Fibroblast of skin of left quadriceps (primary cell): ENCODE data around the gene DTNA.

Source experiments
- DNase-seq, 2 experiments: peaks; one replicate each; pipeline ENCODE4 v3.0.0-alpha.2; 2013; ENCODE audit warnings: low read depth in 2 of 2

Gene DTNA

DNA sequence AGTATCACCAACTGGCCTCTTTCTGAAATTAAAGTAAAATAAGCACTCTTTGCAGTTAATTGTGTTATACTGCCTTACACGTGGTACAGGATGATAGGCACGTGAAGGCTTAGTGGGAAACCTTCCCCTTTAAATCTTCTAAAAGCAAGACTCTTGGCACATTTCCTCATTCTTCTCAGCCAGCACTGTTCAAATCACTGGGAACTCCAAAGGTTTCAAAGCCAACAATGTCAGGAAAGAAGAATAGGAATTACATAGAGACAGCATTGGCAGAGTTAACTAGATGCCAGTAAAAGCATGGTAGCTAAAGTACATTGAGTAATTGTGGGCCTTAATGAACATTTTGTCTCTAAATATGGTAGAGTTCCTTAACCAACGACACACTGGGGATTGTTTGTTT is 96.4 kb downstream of the DTNA start:
- no peak for DNase-seq

DNA sequence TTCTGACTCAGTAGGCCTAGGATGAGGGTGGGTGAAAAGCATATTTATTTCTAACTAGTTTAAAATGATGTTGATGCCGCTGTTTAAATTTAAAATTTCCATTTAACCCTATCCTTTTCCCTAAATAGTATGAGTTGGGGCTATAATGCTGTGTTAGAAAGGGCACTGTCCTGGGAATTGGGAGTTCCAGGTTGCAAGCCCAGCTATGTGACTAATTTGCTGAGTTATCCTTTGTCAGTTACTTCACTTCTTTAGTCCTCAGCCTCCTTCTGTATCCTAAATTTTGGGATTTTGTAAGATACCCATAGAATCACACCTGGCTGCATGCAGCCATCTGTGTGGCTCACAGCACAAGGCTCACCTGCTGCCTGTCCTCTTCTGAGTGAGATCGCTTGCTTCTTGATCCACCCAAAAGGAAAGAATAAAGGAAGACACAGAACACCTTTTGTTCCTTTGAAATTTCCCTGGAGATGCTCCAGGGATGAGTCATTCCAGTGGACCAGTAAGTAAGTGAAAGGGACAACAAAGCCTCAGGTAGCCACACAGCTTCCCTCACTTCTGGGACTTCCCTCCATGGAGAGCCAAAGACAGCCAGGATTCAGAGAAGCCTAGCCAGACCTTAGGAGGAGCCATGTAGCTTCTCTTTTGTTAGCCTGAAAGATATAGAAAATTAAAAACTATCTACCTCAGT is 97.2 kb downstream of the DTNA start:
- no peak for DNase-seq

- DNase-seq: no peak
Measured at GRCh38 chr18:34808389-34808788, 98.3 kb downstream of the DTNA start.

DNA sequence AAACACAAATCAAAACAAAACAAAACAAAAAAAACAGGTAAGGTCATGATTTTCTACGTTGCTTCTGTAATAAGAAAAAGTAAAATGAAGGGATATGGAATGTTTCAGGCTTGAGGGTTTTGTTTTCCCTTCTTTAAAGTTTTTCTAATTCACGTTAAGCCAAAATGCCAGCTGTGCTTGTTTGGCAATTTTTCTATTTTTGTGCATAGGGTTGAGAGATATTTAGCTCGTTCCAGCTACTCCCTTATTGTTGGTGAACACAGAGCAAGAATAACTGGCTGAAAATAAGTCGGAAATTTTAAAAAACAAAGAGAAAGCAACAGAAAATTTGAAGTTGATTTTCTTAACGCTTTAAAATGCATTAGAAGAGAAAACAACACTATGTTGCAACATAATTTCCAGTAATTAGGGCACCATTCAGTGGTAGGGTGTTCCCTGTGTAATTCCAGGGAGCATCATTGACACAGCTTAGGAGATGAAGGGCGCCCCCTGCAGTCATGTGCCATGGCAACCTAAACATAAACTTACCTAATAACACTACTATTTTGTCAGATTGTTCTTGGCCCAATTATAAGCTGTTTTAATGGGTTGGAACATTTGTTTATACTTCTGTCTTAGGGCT is 99.5 kb downstream of the DTNA start:
- peak; percentile 9 to 10 for DNase-seq

- no peak for DNase-seq
Measured at GRCh38 chr18:34816183-34816582, 106.1 kb downstream of the DTNA start.

GRCh38 chr18:34817636-34818035 is 107.5 kb downstream of the DTNA start:
- no peak for DNase-seq

GRCh38 chr18:34818064-34818463 is 108.0 kb downstream of the DTNA start:
- no peak for DNase-seq

DNA sequence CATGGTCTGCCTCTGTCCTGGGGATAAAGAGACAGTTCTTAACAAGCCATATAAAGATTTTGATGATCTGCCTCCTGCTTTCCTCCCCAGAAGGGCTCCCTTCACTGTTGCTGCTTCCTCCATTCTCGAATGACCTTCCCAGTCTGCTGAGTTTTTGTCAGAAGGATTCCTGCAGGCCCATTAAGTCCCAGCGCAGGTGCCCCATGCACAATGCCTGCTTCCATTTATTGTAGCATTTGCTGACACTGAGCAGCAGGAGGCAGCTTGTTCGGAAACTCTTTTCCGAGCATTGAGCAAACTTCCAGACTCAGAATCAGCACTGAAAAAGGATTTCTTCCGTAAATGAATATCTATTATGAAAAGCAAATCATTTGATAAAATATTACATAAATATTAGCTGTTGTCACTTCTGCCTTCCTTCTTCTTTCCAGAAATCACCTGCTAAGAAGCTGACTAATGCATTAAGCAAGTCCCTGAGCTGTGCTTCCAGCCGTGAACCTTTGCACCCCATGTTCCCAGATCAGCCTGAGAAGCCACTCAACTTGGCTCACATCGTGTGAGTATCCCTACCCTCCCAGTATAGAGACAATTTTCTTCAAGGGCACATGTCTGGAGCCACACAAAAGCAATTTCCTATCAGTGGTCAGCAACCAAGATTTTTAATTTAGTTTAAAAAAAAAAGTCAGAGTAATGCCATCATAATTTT is 110.4 kb downstream of the DTNA start:
- no peak for DNase-seq

DNA sequence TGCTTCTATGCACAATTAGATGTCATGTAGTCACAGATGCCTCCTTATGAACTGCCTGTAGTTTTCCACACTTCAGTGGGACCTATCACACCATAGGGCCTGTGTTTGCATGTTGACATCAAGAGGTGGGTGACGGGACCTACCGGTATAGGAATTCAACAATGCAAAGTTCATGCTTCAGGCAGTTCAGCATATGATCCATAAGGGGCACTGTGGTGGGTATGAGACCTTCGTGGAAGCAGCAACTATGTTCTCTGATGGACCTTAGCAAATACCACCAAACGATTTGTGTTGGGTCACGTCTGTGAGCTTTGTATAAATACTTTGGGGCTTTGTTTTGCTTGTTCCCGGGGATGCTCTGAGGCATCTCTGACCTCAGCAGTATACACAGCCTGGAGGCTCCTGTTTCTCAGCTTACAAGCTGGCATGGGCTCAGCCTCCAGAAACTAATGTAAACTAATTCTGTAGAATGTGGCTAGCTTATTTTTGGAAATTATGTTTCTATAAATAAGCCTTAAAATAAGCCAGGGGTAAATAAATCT is 111.6 kb downstream of the DTNA start:
- no peak for DNase-seq

DNA sequence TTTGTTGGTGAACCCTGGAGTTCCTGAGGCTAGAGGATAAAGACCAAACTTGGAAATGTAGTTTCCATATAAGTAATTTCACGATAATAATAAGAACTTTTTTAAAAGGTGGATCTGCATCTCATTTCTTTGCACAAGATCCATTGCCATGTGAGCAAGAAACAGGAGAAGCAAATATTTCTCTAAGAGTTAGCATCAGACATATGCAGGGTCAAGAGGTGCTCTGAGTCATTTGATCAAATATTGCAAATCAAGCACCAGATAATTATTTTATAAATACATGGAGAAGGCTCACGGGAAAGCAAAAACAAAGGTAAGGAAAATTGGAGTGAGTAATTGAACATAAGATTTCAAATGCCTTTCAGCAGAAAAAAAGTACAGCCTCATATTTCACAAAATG is 118.0 kb downstream of the DTNA start:
- no peak for DNase-seq

DNA sequence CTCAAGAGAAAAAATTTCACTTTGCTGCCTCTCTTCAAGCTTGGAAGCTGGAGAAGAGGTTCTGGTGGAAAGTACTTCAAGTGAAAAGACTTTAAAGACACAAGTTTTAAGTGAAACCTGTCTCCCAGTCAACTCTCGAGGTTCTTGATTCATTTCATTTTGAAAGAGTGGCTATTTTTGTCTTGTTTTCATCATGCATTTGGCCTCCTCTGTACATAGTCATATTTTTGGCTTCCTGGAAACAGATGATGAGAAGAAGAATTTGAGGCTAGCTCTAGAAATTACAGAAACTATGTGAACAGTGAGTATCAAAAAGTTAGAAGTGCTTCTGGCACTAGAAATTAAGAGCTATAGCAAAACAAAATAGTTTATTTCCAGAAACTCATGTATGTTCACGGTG is 124.8 kb downstream of the DTNA start:
- peak in 1 of 2 experiments; percentile 1 for DNase-seq

- DNase-seq: no peak
Measured at GRCh38 chr18:34835466-34835865, 125.4 kb downstream of the DTNA start.

- DNase-seq: no peak
Measured at GRCh38 chr18:34837769-34838272, 127.7 kb downstream of the DTNA start.

DNA sequence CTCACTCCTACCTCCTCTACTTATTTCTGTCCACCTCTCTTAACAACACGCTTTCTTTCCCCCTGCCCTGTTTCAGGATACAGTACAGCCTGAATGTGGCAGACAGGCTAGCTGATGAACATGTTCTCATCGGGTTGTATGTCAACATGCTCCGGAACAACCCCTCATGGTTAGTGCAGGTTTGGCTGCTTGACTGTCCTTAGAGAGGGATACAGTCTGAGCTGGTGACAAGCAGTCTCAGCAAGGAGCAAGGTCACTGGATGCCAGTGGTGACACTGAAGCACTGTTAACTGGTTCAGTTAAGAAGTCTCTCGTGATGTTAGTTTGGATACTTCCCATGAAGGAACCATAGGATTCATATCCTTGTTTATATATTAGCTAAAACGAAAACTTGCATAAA is 128.6 kb downstream of the DTNA start:
- no peak for DNase-seq

GRCh38 chr18:34840256-34840826 is 130.2 kb downstream of the DTNA start:
- DNase-seq: no peak

GRCh38 chr18:34841891-34842290 is 131.8 kb downstream of the DTNA start:
- no peak for DNase-seq

DNA sequence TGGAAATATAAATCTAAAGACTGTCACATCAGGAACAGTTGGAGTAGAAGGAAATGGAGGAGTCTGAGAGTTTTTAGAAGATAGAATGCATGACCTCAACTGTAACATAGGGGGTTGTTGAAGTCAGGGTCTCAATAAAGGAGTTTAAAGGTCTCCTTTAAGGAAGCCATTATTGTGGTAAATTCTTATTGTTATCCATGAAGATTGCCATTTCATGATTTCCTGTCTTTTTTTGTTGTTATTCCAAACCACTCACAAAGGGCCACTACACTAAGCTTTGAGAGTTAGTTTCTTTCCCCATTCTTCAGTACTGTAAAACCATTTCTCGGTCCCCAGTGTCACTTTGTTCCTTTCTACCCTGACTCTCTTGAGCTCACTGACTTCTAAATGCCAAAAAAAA is 134.0 kb downstream of the DTNA start:
- DNase-seq: no peak

DNA sequence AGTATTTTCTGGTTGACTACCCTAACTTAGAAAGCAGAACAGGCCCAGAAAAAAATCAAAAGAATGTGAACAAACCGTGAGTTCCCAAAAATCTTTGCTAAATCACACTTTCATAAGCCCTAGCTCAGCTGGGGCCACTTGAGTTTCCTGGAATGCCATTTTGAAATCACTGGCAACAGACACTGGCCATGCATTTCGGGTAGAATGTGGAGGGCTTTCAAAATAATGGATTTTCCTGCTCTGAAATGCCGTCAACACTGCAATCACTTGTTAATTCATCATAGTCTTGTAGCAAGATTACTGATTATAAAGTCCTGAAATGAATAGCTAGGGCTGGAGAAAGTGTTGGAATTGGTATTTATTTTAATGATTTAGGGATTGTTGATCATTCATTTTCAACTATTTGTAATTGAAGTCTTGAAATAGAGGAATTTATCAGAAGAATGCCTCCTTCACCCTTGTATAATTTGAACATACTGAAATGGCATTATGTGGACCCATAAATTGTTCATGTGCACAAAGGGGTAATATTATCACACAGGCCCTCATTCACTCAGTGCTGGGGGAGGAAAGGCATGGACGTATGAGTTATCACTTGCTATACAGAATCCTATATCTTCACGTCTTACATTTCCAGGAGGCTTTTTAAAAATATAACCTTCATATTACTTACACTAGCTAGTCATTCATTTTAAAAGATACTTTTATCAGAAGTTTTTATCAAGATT is 134.8 kb downstream of the DTNA start:
- DNase-seq: no peak

DNA sequence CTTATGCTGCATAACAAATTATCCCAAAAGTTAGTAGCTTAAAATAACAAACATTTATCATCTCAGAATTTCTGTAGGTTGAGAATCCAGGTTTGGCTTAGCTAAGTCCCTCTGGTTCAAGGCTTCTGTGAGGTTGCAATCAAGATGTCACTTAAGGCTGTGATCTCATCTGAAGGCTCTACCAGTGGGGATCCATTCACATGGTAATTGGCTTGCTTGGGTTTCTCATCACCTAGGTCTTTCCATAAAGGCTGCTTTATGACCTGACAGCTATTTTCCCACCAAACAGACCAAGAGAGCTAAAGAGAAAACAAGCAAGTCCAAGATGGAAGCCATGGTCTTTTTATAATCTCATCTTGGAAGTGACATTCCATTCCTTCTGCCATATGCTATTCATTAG is 137.3 kb downstream of the DTNA start:
- DNase-seq: no peak

- DNase-seq: no peak
Measured at GRCh38 chr18:34848156-34848555, 138.1 kb downstream of the DTNA start.

- DNase-seq: no peak
Measured at GRCh38 chr18:34848695-34849094, 138.6 kb downstream of the DTNA start.

GRCh38 chr18:34857320-34857719 is 147.2 kb downstream of the DTNA start:
- DNase-seq: no peak
